ENCODE data around the gene CCR3. TPM values are rescaled to one million over a fixed set of nuclear protein-coding genes. Genes with fewer than 3 reads are reported as not detected.

CCR3 gene
- total RNA-seq, 1 donor from 2014 or later: not detected

- H3K4me3 Mint-ChIP-seq (ENCODE audit: unreplicated experiment): no peak overlapping the region
- H3K27ac Mint-ChIP-seq (ENCODE audit: unreplicated experiment): no peak overlapping the region
- no peak for DNase-seq
- no peaks in the 10 kb centered on the region for H3K9me3 Mint-ChIP-seq (ENCODE audit: unreplicated experiment)
- no peaks in the 10 kb centered on the region for H3K4me1 Mint-ChIP-seq (ENCODE audit: low read depth, unreplicated experiment)
- no peaks in the 10 kb centered on the region for H3K27me3 Mint-ChIP-seq (ENCODE audit: unreplicated experiment)
- H3K36me3 Mint-ChIP-seq (ENCODE audit: unreplicated experiment): no peaks in the 10 kb centered on the region
- TF ChIP-seq CTCF (IDR thresholded peaks at IDR 0.05; ENCODE audit: partially characterized antibody, unreplicated experiment): no peak
Measured at GRCh38 chr3:46239301-46239938, 2.8 kb upstream of the CCR3 start.

- no peaks in the 10 kb centered on the region for H3K9me3 Mint-ChIP-seq (ENCODE audit: unreplicated experiment)
- DNase-seq: no peak
- no peaks in the 10 kb centered on the region for H3K4me1 Mint-ChIP-seq (ENCODE audit: low read depth, unreplicated experiment)
- H3K27ac Mint-ChIP-seq (ENCODE audit: unreplicated experiment): no peak overlapping the region
- H3K27me3 Mint-ChIP-seq (ENCODE audit: unreplicated experiment): no peaks in the 10 kb centered on the region
- TF ChIP-seq CTCF (IDR thresholded peaks at IDR 0.05; ENCODE audit: partially characterized antibody, unreplicated experiment): no peak
- no peak overlapping the region for H3K4me3 Mint-ChIP-seq (ENCODE audit: unreplicated experiment)
- H3K36me3 Mint-ChIP-seq (ENCODE audit: unreplicated experiment): no peaks in the 10 kb centered on the region
Measured at GRCh38 chr3:46239952-46240351, 2.3 kb upstream of the CCR3 start.

GRCh38 chr3:46243560-46243959, 1.3 kb downstream of the CCR3 start:
- no peak overlapping the region for H3K27ac Mint-ChIP-seq (ENCODE audit: unreplicated experiment)
- H3K36me3 Mint-ChIP-seq (ENCODE audit: unreplicated experiment): no peaks in the 10 kb centered on the region
- H3K9me3 Mint-ChIP-seq (ENCODE audit: unreplicated experiment): no peaks in the 10 kb centered on the region
- no peak for DNase-seq
- no peaks in the 10 kb centered on the region for H3K4me1 Mint-ChIP-seq (ENCODE audit: low read depth, unreplicated experiment)
- H3K27me3 Mint-ChIP-seq (ENCODE audit: unreplicated experiment): no peaks in the 10 kb centered on the region
- no peak overlapping the region for H3K4me3 Mint-ChIP-seq (ENCODE audit: unreplicated experiment)
- no peak for TF ChIP-seq CTCF (IDR thresholded peaks at IDR 0.05; ENCODE audit: partially characterized antibody, unreplicated experiment)

GRCh38 chr3:46245146-46245545, 2.9 kb downstream of the CCR3 start:
- no peaks in the 10 kb centered on the region for H3K9me3 Mint-ChIP-seq (ENCODE audit: unreplicated experiment)
- H3K4me3 Mint-ChIP-seq (ENCODE audit: unreplicated experiment): no peak overlapping the region
- no peak overlapping the region for H3K27ac Mint-ChIP-seq (ENCODE audit: unreplicated experiment)
- DNase-seq: no peak
- no peaks in the 10 kb centered on the region for H3K4me1 Mint-ChIP-seq (ENCODE audit: low read depth, unreplicated experiment)
- no peaks in the 10 kb centered on the region for H3K36me3 Mint-ChIP-seq (ENCODE audit: unreplicated experiment)
- TF ChIP-seq CTCF (IDR thresholded peaks at IDR 0.05; ENCODE audit: partially characterized antibody, unreplicated experiment): no peak
- H3K27me3 Mint-ChIP-seq (ENCODE audit: unreplicated experiment): no peaks in the 10 kb centered on the region

GRCh38 chr3:46252980-46253379, 10.7 kb downstream of the CCR3 start:
- Mint-ChIP-seq H3K27me3 (ENCODE audit: unreplicated experiment) (peaks cover 3% of the 10 kb centered on the region), H3K4me3 (ENCODE audit: unreplicated experiment) (no peak overlapping the region), H3K27ac (ENCODE audit: unreplicated experiment) (no peak overlapping the region), H3K4me1 (ENCODE audit: low read depth, unreplicated experiment) (no peaks in the 10 kb centered on the region), H3K9me3 (ENCODE audit: unreplicated experiment) (peaks cover 2% of the 10 kb centered on the region), H3K36me3 (ENCODE audit: unreplicated experiment) (peaks cover 5% of the 10 kb centered on the region)
- DNase-seq: no peak
- TF ChIP-seq CTCF (IDR thresholded peaks at IDR 0.05; ENCODE audit: partially characterized antibody, unreplicated experiment): no peak

Data from glutamatergic neuron (in vitro differentiated cells).